ENCODE measurements around the gene HTT. TPM values are rescaled to one million over a fixed set of nuclear protein-coding genes. Genes with fewer than 3 reads are reported as not detected.

HTT gene
- total and polyA plus RNA-seq, 9 donors = 13.3 to 63.2 (median 38.6) TPM

DNA sequence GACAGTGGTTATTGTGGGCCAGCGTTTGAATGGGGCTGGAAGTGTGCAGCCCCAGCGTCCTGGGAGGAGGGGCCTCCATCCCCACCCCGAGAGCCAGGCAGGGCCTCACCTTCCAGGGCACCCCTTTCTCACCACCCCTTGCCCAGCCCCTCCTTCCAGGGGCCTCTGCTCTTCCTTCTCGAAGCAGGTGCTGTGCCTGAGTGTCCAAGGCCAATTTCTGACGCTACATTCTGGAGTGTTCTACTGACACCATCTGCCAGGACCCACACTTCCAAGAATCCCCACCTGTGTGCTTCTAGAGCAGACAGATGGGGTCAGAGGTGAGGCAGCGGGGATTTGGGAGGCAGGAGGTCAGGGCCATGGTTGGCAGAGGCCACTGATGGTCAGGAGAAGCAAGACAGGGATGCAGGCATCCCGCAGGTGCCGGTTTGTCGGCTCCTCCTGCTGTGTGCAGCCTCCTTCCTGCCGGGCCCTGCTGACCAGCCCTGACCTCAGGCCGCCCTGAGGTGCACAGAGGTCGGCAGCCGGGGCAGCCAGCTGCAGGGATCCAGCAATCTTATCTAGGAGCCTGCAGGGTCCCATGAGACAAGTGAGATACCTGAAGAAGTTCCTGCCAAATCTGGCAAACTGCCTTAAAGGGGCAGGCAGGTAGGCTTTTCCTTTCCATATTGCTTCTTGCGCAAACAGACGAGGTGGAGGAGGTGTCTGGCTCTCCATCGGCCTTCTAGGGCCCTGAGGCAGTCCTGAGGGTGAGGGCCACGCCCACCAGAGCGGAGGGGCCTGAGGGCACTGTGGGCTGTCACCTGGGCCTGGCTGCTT, 193.3 kb downstream of the HTT start:
- WGBS, 3 donors = 71 to 80% (median 74%) methylated on average over 14 to 18 of the region's 18 CpGs
- no peak for TF ChIP-seq EP300 (IDR thresholded peaks at IDR 0.05)
- TF ChIP-seq POLR2A (IDR thresholded peaks at IDR 0.05) = no peak
- TF ChIP-seq, protein P1, sequence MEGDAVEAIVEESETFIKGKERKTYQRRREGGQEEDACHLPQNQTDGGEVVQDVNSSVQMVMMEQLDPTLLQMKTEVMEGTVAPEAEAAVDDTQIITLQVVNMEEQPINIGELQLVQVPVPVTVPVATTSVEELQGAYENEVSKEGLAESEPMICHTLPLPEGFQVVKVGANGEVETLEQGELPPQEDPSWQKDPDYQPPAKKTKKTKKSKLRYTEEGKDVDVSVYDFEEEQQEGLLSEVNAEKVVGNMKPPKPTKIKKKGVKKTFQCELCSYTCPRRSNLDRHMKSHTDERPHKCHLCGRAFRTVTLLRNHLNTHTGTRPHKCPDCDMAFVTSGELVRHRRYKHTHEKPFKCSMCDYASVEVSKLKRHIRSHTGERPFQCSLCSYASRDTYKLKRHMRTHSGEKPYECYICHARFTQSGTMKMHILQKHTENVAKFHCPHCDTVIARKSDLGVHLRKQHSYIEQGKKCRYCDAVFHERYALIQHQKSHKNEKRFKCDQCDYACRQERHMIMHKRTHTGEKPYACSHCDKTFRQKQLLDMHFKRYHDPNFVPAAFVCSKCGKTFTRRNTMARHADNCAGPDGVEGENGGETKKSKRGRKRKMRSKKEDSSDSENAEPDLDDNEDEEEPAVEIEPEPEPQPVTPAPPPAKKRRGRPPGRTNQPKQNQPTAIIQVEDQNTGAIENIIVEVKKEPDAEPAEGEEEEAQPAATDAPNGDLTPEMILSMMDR (IDR thresholded peaks at IDR 0.05) = no peak
- H3K4me1 ChIP-seq (ENCODE audit: insufficient read depth) = no peaks in the 10 kb centered on the region
- no peaks in the 10 kb centered on the region for H3K36me3 ChIP-seq
- H3K27me3 ChIP-seq = no peaks in the 10 kb centered on the region
- H3K9me3 ChIP-seq = no peaks in the 10 kb centered on the region
- no peak overlapping the region for H3K27ac ChIP-seq
- H3K4me3 ChIP-seq = no peak overlapping the region
- DNase-seq = peak in 1 of 5 donors; percentile 10
- intact Hi-C loops (cut with DNase I) = no loop called here

DNA sequence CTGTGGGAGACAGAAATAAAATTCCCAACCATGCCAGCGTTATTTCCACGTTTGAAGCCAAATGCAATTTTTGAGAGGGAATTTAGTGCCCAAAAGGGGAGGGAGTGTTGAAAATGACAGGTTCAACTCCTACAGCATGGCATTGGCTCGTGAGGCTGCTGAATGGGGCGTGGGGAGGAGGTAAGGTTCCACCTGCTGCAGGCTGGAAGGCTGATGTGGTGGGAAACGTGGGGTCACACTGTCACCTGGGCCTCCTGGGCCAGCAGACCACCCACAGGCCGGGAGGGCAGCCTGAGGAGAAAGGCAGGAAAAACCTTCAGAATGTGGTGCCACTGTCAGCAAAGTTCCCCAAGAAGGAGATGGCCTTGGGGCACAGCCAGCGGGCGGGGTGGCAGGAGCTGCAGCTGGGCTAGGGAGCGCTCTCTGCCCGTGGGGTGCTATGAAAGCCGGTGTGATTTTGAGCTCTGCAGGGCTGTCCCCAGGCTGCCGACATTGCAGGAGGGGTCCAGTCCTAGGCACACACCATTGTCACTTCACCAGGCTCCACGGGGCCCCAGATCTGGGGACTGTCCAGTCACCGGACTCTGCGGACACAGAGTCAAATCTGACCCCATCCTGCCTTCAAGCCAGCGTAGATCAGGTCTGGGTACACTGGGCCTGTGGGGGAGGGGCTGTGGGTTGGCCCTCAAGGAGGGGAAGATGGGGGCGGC, 194.1 kb downstream of the HTT start:
- 87 to 88% (median 88%) methylated on average over 17 of the region's 17 CpGs for WGBS, 3 donors
- no peak for DNase-seq
- TF ChIP-seq, protein P1 (IDR thresholded peaks at IDR 0.05) = no peak
- no peak for TF ChIP-seq EP300 (IDR thresholded peaks at IDR 0.05)

DNA sequence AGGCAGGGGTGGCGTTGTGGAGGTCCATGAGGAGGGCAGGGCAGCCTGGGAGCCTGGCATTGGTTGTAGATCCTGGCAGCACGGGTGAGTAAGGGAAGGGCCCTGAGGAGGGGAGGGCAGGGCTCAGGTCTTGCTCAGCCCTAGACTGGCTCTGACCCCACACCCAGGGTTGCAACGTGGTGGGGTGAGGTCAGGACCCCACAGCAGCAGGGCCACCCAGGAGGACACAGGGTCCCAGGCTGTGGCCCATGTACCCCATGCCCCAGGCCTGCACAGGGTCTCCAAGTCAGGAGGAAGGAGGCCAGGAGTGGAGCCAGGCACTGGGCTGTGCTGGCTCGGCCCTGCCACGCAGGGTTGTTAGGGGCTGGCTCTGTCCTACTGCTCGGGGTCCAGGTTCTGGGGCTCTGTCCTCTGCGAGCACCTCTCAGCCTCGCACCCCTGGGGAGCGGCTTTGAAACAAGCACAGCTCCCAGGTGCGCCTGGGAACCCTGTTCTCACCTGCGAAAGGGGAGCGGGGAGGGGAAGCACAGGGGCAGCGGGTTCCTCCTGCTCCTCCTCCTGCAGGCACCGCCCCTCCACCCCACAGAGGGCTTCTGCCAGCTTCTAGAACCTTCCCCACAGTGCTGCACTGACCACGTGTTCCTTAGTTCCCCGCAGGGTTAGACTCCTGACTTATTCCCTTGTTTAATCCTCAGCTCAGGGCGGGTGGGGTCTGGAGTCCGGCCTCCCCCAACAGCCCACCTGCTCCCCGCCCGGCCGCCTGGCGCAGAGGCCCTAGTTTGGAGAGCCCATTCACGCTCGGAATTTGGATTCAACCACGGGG, 194.8 kb downstream of the HTT start:
- TF ChIP-seq EP300 (IDR thresholded peaks at IDR 0.05) = no peak
- TF ChIP-seq, protein P1 (IDR thresholded peaks at IDR 0.05) = no peak
- TF ChIP-seq POLR2A (IDR thresholded peaks at IDR 0.05) = no peak
- no peaks in the 10 kb centered on the region for H3K4me1 ChIP-seq (ENCODE audit: insufficient read depth)
- no peaks in the 10 kb centered on the region for H3K36me3 ChIP-seq
- peak in 2 of 5 donors; percentile 16 to 19 for DNase-seq
- no peak overlapping the region for H3K27ac ChIP-seq
- H3K27me3 ChIP-seq = no peaks in the 10 kb centered on the region
- no peak overlapping the region for H3K4me3 ChIP-seq
- intact Hi-C loops (cut with DNase I) = no loop called here
- no peaks in the 10 kb centered on the region for H3K9me3 ChIP-seq
- 79 to 91% (median 84%) methylated on average over 24 to 25 of the region's 25 CpGs for WGBS, 3 donors

More for the DNA sequence above, 194.1 kb downstream of the HTT start:
- Histone ChIP-seq H3K4me1 (ENCODE audit: insufficient read depth) (no peaks in the 10 kb centered on the region), H3K36me3 (no peaks in the 10 kb centered on the region), H3K4me3 (no peak overlapping the region), H3K9me3 (no peaks in the 10 kb centered on the region), H3K27ac (no peak overlapping the region), H3K27me3 (no peaks in the 10 kb centered on the region)
- intact Hi-C loops (cut with DNase I) = no loop called here

DNA sequence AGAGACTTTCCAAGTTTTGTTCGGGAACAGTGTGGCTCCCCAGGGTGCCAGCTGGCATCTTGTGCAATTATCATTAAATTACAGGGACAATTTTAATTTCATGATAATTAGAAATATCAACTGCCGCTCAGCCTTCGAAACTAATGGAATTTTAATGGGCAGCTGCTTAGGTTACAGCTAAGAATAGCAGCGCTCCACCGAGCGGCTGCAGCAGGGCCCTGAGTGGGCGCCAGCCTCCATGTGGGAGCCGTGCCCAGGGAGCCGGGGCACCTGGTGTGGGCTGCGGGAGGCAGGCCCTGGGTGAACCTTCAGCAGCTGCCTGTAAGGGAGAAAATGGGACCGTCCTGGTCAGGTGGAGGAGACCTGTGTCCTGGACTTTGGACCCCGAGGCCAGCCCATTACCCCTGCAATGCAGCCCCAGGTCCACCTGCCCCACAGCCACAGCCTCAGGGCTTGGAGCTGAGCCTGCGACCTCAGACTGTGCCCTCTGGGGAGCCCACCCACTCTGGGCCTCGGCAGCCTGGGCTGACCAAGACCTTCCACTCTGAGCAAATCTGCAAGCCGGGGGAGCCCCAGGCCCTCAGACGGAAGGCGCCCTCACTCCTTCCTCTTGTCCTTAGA, 195.6 kb downstream of the HTT start:
- no peak overlapping the region for H3K27ac ChIP-seq
- no peak overlapping the region for H3K4me3 ChIP-seq
- H3K36me3 ChIP-seq = no peaks in the 10 kb centered on the region
- peak in 1 of 5 donors; percentile 15 for DNase-seq
- H3K27me3 ChIP-seq = no peaks in the 10 kb centered on the region
- TF ChIP-seq POLR2A (IDR thresholded peaks at IDR 0.05) (no peak), EP300 (IDR thresholded peaks at IDR 0.05) (no peak)
- TF ChIP-seq, protein P1 (IDR thresholded peaks at IDR 0.05) = no peak
- H3K9me3 ChIP-seq = no peaks in the 10 kb centered on the region
- no peaks in the 10 kb centered on the region for H3K4me1 ChIP-seq (ENCODE audit: insufficient read depth)
- intact Hi-C loops (cut with DNase I) = no loop called here
- 66 to 78% (median 74%) methylated on average over 17 of the region's 17 CpGs for WGBS, 3 donors
